Retinal pigment epithelial cell (primary cell): ENCODE results near the gene C1QTNF9.
"Not testable (repeated sequence)": the region's sequence is repeated elsewhere in the genome, so short reads cannot be mapped to it uniquely, and the experiment has no call there.

Experiments used
- DNase-seq: peaks from one replicate; pipeline ENCODE4 v3.0.0-alpha.2; 2010; ENCODE audit warnings: low read depth
- H3K4me3 ChIP-seq: 2 replicates; pipeline ENCODE4 v1.5.1; 2011; ENCODE audit warnings: mild to moderate bottlenecking, low read length, control low read depth, moderate library complexity
- CTCF ChIP-seq: conservative IDR thresholded peaks from 2 replicates; pipeline ENCODE4 v1.5.1; 2011; ENCODE audit warnings: low read depth, low read length, control low read depth, inconsistent platforms

C1QTNF9 gene

GRCh38 chr13:24340608-24340955, 31.2 kb downstream of the C1QTNF9 start:
- no peak overlapping the region for H3K4me3 ChIP-seq
- TF ChIP-seq CTCF, result no peak
- DNase-seq, result no peak

- DNase-seq, result no peak
- no peak overlapping the region for H3K4me3 ChIP-seq
- TF ChIP-seq CTCF, result no peak
These were observed 32.1 kb downstream of the C1QTNF9 start for GRCh38 chr13:24341439-24341838.

- H3K4me3 ChIP-seq, result no peak overlapping the region
- no peak for TF ChIP-seq CTCF
- DNase-seq, result no peak
These were observed 39.0 kb downstream of the C1QTNF9 start for GRCh38 chr13:24348385-24348784.

GRCh38 chr13:24348797-24349515, 39.6 kb downstream of the C1QTNF9 start:
- no peak for DNase-seq
- no peak overlapping the region for H3K4me3 ChIP-seq
- TF ChIP-seq CTCF, result no peak

GRCh38 chr13:24349778-24350664, 40.6 kb downstream of the C1QTNF9 start:
- H3K4me3 ChIP-seq, DNase-seq: not testable (repeated sequence)

GRCh38 chr13:24351423-24351822, 42.0 kb downstream of the C1QTNF9 start:
- no peak overlapping the region for H3K4me3 ChIP-seq
- no peak for TF ChIP-seq CTCF
- no peak for DNase-seq

- no peak for DNase-seq
- no peak for TF ChIP-seq CTCF
- no peak overlapping the region for H3K4me3 ChIP-seq
These were observed 44.4 kb downstream of the C1QTNF9 start for GRCh38 chr13:24353736-24354135.
